SKM-1 treated with dmso at 0.1 percent for 144 hours (cell line): ENCODE results near the gene LRSAM1.

Source experiments
- DNase-seq: peaks from one replicate; lab custom pipeline; 2025; ENCODE audit not compliant: unreplicated experiment; lab: John Stamatoyannopoulos, UW

The LRSAM1 gene

GRCh38 chr9:127529671-127530070 lies 78.4 kb downstream of the LRSAM1 start:
- no peak for DNase-seq

DNA sequence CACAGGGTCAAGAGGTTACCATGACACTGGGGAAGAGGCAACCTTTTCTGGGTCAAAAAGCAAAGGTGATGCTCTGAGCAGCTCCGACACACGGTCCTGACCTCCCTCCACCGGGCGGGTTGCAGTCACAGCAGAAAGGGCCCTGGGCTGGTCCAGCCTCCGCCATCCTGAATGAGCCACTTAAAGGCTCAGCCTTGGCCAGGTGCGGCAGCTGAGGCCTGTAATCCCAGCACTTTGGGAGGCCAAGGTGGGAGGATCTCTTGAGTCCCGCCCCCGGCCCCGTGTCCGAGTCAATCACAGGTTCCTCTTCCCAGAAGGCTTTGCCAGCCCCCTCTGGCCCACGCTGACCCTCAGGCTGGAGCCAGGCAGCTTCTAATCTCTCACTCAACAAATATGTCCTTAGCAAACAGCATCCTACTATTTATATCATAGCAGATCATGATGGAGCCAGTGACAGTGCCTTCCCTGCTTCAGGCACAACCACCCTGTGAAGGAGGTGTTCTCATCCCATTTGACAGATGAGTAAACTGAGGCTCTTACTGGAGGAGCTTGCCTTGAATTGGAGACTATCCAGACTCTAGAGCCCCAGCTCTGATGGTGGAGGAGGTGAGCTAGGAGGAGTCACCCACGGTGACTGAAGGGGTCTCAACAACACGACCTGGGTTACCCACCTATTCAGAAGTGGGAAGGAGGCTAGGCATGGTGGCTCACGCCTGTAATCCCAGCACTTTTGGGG lies 79.1 kb downstream of the LRSAM1 start:
- DNase-seq: no peak

DNA sequence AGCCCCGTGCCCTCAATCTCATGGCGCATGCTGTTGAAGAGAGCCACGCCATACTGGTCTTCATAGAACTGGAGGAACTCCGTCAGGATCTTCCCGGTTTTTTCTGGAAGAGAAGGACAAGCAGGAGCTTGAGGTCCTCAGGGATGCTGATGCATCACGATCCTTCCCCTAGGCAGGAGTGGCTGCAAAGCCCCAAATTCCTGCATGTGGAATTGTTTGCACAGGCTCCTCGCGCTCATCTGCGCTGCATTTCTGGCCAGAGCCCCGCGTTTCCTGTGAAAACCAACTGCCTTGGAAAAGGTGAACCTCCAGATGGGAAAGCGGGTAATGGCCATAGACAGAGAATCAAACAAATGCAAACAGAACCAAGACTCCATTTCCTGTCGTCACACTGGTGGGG lies 80.4 kb downstream of the LRSAM1 start:
- no peak for DNase-seq

DNA sequence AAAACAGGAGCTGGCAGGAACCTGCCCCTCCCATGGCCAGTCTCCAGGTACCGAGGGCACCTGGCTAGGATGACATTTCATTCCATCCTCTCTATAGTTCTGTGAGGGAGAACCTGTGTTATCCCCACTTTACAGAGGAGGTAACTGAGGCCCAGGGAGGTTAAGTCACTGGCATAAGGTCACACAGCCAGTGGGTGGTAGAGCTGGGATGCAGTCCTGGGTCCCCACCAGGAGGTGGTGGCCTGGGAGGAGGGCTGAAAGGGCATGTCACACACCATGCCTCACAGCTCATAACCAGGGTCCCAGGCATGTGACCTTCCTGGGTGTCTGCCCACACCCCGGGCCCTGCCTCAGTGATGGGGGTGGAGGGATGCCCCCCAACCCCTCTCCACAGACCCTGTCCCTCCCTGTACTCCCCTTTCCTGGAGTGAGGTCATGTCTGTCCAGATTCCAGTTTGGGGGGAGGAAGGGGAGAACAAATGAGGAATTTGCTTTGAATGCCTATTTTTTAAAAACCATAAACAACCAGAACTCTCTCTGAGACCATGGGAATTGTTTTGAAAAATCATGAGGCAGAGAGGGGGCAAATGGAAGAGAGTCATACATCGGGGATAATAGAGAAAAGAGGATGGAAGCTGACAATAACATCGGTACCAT lies 83.1 kb downstream of the LRSAM1 start:
- DNase-seq: no peak

DNA sequence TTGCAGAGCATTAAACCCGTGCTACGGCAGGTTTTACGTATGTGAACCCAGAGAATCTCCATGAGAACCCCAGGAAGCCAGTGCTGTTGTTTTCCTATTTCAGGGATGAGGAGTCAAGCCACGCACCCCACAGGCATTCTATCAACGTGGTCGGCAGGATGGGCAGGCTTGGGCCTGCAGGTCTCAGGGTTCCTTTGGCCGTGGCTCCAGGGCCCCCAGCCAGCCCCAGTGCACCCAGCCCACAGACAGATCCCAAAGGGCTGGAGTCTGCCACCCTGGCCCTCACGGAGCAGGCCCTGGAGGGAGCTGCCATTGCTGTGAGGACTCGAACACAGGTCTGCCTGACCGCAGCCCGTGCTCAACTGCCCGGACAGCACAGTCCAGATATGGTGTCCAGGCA lies 83.6 kb downstream of the LRSAM1 start:
- no peak for DNase-seq

GRCh38 chr9:127535396-127535795 lies 84.1 kb downstream of the LRSAM1 start:
- no peak for DNase-seq

DNA sequence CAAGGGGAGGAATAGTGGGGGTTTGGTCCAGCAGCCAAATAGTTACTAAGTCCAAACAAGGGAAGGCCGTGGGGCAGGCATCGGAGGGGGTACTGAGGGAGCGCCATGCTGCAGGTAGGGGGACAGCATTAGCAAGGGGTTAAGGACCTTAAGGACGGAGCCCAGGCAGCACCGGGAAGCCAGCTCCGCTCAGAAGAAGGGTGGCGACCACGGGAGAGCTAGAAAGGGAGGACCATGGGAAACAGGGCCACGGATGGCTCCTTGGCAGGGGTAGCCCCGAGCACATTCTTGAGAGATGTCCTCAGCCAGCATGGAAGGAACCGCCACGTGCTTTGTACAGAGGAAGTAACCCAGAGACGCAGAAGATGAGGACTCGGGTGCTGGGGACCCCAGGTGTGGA lies 84.5 kb downstream of the LRSAM1 start:
- no peak for DNase-seq

DNA sequence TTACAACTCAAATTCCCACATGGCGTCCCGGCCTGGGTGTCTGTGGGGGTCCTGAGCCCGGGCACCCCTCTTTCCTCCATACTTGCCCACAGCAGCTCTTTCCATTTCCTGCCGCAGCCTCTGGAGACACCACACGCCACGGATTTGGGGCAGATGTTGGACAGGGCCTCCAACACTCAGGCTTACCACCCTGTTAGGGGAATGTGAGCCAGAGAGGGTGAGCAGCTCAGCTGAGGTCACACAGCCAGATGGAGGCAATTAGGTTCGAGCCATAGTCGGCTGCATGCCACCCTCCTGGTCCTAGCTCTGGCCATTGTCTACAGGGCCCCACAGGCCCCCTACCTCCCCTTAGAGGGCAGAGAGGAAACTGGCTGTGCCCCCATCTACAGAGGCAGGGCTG lies 85.2 kb downstream of the LRSAM1 start:
- no peak for DNase-seq

DNA sequence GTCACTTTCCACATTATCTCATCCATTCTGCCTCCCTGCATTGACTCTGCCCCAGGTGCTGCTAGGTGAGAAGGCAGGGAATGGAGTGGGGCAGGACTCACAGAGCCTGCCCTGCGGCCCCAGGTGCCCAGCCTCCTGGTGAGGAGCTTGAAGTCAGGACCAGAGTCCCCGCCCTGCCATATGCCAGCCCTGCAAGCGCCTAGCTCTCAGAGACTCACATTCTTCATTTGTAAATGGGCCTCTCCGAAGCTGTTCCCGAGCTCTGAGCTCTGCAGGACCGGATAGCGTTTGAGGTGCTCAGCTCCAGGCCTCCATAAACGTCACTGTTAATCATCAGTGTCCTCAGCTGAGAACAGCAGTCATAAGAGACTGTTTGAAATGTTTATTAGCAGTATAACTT lies 85.7 kb downstream of the LRSAM1 start:
- no peak for DNase-seq

DNA sequence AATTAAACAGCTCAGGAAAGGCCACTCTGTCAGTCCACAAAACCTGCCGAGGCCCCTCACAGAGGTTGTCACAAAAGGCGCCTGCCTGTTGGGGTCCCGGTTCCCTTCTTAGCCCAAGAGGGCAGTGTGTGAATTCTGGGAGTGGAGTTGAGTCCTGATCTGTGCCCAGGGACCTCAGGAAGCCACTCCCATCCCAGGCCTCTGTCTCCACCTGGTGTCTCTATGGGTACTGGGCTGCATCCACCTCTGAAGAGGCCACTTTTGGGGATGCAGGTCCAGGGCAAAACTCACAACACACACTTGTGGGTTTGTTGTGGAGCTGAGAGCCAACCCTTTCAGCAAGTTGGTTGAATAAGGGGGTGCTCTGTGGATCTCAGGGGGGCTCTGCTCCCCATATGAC lies 86.5 kb downstream of the LRSAM1 start:
- DNase-seq: no peak

GRCh38 chr9:127538849-127539258 lies 87.5 kb downstream of the LRSAM1 start:
- no peak for DNase-seq

DNA sequence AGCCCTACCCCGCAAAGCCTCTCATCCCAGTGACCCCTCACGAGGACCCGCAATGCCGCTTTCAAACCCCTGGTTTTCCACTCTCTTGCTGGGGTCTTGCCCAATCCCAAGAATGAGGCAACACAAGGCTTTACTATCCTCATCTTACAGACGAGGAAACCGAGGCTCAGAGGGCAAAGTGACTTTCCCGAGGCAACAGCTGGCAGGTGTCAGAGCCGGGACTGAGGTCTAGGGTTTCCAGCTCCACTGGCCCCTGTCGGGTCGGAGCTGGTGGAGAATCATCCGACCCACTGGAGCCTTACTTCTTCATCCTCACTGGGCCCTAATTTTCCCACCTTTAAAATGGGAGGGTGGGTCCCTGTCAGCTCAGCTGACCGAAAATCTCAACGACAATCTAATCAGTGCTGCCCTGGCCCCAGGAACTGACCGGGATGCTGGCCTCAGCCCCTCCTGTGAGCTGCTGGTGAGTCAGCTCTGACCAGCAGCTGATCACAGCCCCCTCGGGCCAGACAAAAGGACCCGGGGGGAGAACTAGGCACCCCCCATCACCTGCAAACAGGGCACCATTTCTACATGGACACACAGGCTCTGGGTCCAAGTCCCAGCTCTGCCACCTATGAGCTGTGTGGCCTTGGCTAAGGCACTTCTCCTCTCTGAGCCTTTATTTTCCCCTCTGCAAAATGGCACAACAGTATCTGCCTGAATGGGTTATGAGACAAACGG lies 88.1 kb downstream of the LRSAM1 start:
- DNase-seq: no peak

DNA sequence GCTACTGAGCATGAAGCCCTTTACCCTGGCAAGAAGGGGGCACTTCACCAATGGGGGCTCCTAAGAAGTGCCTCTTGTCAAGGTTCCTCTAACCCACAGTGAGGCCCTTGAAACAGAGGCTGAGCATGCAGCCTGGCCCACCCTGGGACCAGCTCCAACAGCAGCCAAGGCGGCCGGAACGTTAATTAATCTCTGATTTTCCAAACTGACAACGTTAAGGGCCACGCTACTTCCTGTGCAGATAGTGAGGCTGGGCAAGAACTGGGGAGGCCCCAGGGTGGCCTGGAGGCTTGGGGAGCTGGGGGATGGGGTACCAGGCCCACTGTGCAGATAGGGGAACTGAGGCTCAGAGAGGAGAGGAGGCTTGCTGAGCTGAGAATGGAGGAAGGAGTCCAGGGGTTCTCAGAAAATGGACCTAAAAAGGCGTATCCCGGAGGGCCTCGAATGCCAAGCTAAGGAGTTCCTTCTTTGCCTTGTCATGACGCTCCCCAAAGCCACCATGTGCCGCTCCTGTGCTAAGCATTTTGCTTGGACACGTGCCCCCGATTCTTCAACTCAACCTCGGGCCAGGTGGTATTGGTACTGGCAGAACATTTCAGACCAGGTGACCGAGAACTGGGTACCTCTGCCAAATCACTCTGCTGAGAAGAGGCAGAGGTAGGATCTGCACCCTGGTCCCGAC lies 88.8 kb downstream of the LRSAM1 start:
- no peak for DNase-seq

DNA sequence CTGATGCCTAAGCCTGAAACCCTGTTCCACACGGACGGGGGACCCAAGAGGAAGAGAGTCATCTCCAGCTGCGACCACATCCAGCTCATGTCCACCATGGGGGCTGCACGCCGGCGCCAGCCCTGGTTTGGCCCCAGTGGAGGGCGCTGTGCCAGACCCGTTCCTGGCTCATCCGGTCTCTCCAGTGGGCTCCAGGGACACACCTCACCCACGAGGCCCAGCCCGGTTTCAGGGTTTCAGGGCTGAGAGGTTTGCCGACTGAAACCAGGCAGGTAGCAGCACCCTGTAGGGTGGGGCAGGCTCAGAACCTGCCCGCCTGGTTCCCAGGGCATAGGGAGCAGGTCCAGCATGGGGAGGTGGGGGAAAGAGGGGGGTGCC lies 89.3 kb downstream of the LRSAM1 start:
- DNase-seq: no peak

- DNase-seq: no peak
Observed at GRCh38 chr9:127541176-127541575, 89.9 kb downstream of the LRSAM1 start.

DNA sequence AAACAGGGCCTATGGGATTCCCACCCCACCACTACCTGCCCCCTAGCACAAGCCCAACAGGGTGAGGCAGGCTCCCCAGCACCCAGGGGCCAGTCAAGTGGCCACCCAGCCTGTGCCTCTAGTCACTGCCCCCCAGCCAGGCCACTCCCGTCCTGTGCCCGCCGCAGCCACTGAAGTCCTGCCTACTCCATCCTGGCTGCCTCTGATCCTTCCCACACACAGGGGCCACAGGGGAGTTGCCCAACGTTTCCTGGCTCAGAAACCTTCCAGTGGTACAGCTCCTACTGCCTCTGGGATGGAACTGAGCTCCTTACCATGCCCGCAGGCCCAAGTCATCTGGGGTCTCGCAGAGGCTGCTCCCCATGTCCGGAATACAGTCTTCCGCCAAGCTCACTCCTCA lies 90.6 kb downstream of the LRSAM1 start:
- DNase-seq: no peak

DNA sequence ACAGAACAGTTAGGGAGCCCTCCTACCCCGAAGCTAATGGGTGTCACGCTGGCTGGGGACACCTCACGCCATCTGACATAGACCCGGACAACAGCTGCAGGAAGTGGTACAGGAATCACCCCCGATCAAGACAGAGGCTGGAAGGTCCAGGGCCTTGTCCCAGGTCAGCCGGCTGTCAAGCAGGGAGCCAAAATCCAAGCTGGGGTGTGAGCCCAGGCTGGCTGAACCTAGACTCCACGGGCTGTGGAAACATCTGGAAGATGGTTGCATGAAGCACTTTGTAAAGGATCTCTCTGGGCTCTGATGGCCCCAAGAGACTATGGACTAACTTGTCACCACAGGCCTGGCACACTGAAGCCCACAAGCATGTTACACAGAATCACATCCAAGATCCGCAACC lies 91.9 kb downstream of the LRSAM1 start:
- no peak for DNase-seq

- DNase-seq: no peak
Observed at GRCh38 chr9:127543973-127544533, 92.7 kb downstream of the LRSAM1 start.

- DNase-seq: no peak
Observed at GRCh38 chr9:127545196-127546124, 94.2 kb downstream of the LRSAM1 start.

GRCh38 chr9:127546125-127546832 lies 95.0 kb downstream of the LRSAM1 start:
- no peak for DNase-seq
